NCI-H774 (cell line): Measurements from ENCODE around the gene RRAGB.
"Not testable (repeated sequence)": the region's sequence is repeated elsewhere in the genome, so short reads cannot be mapped to it uniquely, and the experiment has no call there.

Experiments
- DNase-seq: peaks from one replicate; lab custom pipeline; 2025; lab: John Stamatoyannopoulos, UW

Gene RRAGB

DNA sequence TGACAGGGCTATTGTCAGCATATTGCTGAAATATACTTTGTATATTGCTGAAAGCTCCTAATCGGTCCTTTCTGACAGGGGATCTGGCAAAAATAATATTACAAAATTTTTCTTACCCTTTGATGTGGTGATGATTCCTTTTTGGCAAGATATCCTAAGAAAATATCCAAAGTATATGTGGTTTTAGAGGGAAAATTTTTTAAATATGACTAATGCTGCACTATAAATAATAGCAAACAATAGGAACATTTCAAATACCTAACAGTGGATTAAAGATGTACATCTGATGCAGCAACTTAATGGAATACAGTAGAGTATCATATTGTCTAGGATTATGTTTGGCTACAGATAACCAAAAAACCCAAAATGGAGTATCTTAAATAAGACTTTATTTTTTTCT is 49.6 kb downstream of the RRAGB start:
- no peak for DNase-seq

DNA sequence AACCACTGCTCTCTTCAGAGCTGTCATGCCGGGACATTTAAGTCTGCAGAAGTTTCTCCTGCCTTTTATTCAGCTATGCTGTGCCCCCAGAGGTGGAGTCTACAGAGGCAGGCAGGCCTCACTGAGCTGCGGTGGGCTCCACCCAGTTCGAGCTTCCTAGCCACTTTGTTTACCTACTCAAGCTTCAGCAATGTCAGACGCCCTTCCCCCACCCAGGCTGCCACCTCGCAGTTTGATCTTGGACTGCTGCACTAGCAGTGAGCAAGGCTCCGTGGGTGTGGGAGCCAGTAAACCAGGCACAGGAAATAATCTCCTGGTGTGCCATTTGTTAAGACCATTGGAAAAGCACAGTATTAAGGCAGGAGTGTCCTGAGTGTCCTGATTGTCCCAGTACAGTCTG is 56.9 kb downstream of the RRAGB start:
- not testable (repeated sequence) for DNase-seq

DNA sequence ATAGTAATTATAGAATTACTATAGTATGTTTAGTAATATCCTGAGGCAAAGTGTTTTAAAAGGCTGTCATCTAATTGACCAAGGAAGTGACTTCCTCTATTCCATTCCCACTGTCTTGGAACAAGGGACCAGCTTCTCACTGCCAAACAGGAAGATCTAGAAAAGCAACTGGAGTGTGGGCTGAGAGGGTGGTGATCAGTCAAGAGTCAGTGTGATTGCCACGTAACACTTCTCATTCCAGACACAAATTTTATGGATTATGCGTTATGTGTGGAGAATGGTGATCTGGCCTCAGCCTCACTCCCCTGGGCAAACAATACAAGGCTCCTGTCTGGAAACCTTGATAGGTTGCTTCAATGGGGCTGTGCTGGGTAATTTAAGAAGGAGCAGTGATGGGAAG is 60.0 kb downstream of the RRAGB start:
- DNase-seq: no peak

DNA sequence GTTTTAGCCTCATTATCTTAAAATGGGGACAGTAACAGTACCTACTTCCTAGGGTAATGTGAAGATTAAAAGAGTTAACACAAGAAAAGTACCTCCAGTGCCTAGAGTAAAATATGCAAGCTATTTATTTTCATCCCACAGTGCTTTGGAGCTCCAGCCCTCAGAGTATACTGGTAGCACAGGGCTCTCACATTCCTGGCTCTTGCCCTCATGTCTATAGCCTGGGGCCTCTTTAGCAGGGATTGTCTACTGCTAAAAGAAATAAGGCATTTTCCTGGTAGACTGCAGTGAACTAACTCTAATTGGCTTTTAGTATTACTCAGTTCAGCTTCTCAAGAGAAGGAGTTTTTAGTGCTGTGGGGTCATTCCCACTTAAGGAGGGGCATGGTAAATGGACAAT is 60.8 kb downstream of the RRAGB start:
- DNase-seq: no peak

DNA sequence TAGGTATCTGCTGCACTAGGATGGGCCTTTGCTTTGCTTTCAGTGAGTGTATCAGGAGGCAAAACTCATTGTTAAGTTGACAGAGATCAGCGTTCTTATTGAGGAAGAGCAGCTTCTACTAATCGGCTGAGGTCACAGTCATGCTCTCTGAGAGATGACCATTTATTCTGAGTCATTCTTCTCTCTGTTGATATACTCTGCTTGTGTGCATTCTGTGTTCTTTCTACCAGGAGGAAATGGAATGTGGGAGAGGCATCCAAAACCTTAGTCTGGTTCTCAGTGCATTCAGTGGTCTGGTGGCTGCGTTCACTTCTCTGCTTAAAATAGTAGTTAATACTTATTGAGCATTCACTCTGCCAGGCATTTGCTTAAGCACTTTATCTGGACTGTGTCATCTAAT is 66.2 kb downstream of the RRAGB start:
- no peak for DNase-seq

DNA sequence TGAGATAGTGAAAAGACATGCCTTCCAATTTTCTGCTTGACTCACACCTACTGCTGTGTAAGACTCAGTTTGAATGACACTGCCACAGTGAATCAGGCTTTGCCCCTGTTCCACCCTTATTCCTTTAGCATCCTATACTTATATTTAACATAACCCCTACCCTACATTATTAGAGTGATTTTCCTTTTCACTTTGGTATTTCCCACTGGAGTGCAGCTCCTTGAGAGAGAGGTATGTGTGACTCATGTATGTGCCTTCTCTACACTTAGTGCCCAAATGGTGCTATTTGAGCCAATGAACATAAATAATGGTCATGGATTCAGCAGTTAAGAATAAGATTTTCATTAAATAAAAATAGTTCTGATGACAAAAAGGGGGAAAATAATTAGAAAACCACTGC is 69.5 kb downstream of the RRAGB start:
- DNase-seq: no peak

DNA sequence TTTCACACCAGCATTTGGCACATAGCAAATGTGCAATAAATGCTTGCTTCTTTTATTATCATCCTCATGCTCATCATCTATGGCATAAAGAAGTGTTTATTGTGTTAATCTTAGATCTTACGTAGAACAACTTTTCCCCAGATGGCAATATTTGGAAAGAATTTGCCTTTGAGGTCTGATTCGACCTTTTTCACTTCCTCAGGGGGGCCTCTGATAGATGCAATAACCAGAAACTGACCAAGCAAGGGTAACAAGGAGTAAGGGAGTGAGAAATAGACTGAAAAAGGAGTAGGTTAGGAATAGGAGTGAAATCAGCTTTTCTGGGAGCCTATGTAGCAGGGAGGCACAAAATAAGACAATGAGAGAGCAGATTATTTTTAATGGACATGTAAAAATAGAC is 70.2 kb downstream of the RRAGB start:
- DNase-seq: no peak

DNA sequence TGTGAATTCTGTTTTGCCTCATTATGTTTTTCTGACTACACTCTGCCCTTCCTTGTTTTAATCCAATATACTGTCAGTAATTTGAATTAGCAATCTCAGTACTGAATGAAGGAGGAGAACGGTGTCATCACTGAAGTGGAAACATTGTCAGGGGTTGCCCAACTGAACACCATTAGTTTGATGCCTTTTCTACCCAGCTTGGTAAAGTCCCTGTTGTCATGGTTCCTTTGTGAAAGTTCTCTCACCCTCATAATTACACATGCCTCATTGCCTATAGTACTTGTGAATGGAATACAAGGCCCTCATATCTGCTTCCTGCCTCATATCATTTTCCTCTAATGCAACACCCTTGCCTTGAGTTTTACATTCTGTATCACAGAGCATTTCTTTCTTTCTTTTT is 76.9 kb downstream of the RRAGB start:
- DNase-seq: no peak

DNA sequence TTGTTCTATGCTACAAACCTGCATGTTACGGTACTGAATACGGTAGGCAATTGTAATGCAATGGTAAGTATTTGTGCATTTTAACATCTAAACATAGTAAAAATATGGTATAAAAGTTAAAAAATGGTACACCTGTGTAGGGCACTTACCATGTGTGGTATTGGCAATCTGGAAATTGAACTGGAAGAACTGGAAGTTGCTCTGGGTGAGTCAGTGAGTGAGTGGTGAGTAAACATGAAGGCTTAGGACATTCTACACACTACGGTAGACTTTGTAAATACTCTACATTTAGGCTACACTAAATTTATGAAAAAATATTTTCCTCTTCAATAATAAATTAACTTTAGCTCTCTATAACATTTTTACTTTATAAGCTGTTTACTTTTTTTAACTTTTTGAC is 78.9 kb downstream of the RRAGB start:
- DNase-seq: no peak

DNA sequence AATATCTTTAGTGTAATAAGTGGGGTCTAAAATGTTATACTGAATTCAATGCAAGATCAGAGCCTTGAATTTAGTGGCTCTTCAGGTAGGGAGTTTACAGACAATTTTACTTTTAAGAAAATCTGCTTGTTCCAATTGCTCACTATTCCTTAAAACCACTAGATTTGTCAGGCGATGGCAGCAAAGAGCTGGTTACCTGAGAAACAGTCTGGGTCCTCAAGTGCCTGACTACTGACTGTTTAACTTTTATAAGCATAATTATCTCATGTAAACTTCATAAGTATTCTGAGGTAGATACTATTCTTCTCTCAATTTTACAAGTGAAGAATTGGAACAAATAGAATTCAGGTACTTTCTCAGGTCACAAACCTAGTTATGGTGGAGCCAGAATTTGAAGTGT is 84.3 kb downstream of the RRAGB start:
- DNase-seq: no peak
